Spinal cord (tissue), 10 donors: ENCODE results near the gene SCN2B. TPM values are rescaled to one million over a fixed set of nuclear protein-coding genes. Genes with fewer than 3 reads are reported as not detected.
A peak's percentile ranks its signal among the peaks of the same experiment; 100 is the strongest.

Experiments used
- DNase-seq, 6 donors: peaks; one replicate each; pipeline versions ENCODE4 v3.0.0 to v3.0.0-alpha.2; 2013 to 2015; ENCODE audit warnings: low spot score in 6 of 6, low read depth in 4 of 6
- H3K27ac ChIP-seq: one replicate; pipeline ENCODE4 v1.5.1; 2013; ENCODE audit warnings: low read depth, low read length, control low read depth
- H3K27me3 ChIP-seq: one replicate; pipeline ENCODE4 v1.6.1; 2013; ENCODE audit warnings: low read length; ENCODE audit not compliant: control insufficient read depth, insufficient read depth
- H3K36me3 ChIP-seq: one replicate; pipeline ENCODE4 v1.6.1; 2013; ENCODE audit warnings: low read length; ENCODE audit not compliant: control insufficient read depth, insufficient read depth
- H3K4me1 ChIP-seq: one replicate; pipeline ENCODE4 v1.6.1; 2013; ENCODE audit warnings: low read length; ENCODE audit not compliant: control insufficient read depth, insufficient read depth
- H3K4me3 ChIP-seq: one replicate; pipeline ENCODE4 v1.5.1; 2013; ENCODE audit warnings: low read depth, low read length, control low read depth
- H3K9me3 ChIP-seq: one replicate; pipeline ENCODE4 v1.6.1; 2013; ENCODE audit warnings: low read length; ENCODE audit not compliant: control insufficient read depth, insufficient read depth
- WGBS: methylation state at CpG from one replicate; pipeline ENCODE4 v1.1.5; 2013; ENCODE audit warnings: missing lambda C conversion rate; ENCODE audit not compliant: insufficient coverage; 5-methylcytosine and 5-hydroxymethylcytosine counted together
- polyA plus RNA-seq, 2 donors: library from polyadenylated mRNA; unstranded; fragments of 120-200 nt; gene quantifications; one replicate each; pipeline ENCODE4 v1.2.1, GENCODE V29; 2013; ENCODE audit not compliant: insufficient read length in 2 of 2
- total RNA-seq, 2 donors: library from RNA; depleted of rRNA in 1 of 2; stranded (reverse); fragments of 120-200 nt in 1 of 2; fragments of >200 nt in 1 of 2; gene quantifications; one replicate each; pipeline versions ENCODE4 v1.2.3 to v1.2.4, GENCODE V29; 2013 to 2014
- donor health status: healthy.

Gene SCN2B
- total and polyA plus RNA-seq, 4 donors, result 12.6 to 24.6 (median 14.4) TPM

DNA sequence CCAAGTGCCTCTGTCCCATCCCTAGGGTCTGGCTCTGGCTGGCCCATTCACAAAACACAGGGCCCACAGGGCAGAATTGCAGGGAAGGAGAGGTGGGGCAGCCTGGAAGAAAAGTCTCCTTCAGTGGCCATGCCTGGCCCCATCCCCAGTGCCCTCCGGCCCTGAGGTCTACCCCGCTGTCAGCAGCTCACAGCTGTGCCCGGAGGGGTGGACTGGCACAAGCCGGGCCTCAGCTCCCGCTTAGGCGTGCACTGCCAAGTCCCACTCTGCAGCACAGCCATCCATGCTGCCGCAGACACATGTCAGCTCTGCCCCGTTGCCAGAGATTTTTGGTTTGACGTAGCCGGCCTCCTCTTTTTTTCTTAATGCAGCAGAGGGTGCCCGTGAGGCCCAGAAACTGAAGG is 3.9 kb upstream of the SCN2B start:
- H3K4me1 ChIP-seq, result peaks cover 15% of the 10 kb centered on the region
- H3K27ac ChIP-seq, result peak overlapping the region; percentile 75
- peaks cover 2% of the 10 kb centered on the region for H3K27me3 ChIP-seq
- under 1% methylated on average over 11 of the region's 11 CpGs for WGBS
- H3K36me3 ChIP-seq, result no peaks in the 10 kb centered on the region
- peak; percentile 80 to 98 (median 85) for DNase-seq
- H3K4me3 ChIP-seq, result peak overlapping the region; percentile 31
- no peaks in the 10 kb centered on the region for H3K9me3 ChIP-seq

DNA sequence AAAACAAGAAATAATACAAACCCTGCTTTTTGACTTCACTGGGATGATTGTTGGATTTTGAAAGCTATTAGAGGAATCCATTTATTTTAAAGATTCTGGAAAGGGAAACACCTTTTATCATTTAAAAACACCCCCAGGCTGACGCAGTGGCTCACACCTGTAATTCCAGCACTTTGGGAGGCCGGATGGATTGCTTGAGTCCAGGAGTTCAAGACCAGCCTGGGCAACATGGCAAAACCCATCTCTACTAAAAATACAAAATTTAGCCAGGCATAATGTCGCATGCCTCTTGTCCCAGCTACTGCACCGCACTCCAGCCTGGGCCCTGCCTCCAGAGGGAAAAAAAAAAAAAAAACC is 317 bp upstream of the SCN2B start:
- no peaks in the 10 kb centered on the region for H3K9me3 ChIP-seq
- no peaks in the 10 kb centered on the region for H3K36me3 ChIP-seq
- H3K4me3 ChIP-seq, result no peak overlapping the region
- 94% methylated on average over 2 of the region's 4 CpGs for WGBS
- no peak overlapping the region for H3K27ac ChIP-seq
- DNase-seq, result no peak
- H3K27me3 ChIP-seq, result no peaks in the 10 kb centered on the region
- H3K4me1 ChIP-seq, result peaks cover 33% of the 10 kb centered on the region

GRCh38 chr11:118175031-118175992 is 1.1 kb downstream of the SCN2B start:
- no peaks in the 10 kb centered on the region for H3K36me3 ChIP-seq
- peak overlapping the region; percentile 66 for H3K4me3 ChIP-seq
- H3K4me1 ChIP-seq, result peaks cover 39% of the 10 kb centered on the region
- peak overlapping the region; percentile 79 for H3K27ac ChIP-seq
- peak in 1 of 6 donors; percentile 41 for DNase-seq
- 30% methylated on average over 9 of the region's 13 CpGs for WGBS
- no peaks in the 10 kb centered on the region for H3K9me3 ChIP-seq
- H3K27me3 ChIP-seq, result peaks cover 12% of the 10 kb centered on the region

GRCh38 chr11:118174006-118174567 is 2.4 kb downstream of the SCN2B start:
- no peak for DNase-seq
- WGBS, result 86% methylated on average over 9 of the region's 9 CpGs
- Histone ChIP-seq H3K4me1 (peaks cover 30% of the 10 kb centered on the region), H3K27me3 (peaks cover 12% of the 10 kb centered on the region), H3K27ac (no peak overlapping the region), H3K9me3 (no peaks in the 10 kb centered on the region), H3K36me3 (no peaks in the 10 kb centered on the region), H3K4me3 (no peak overlapping the region)

DNA sequence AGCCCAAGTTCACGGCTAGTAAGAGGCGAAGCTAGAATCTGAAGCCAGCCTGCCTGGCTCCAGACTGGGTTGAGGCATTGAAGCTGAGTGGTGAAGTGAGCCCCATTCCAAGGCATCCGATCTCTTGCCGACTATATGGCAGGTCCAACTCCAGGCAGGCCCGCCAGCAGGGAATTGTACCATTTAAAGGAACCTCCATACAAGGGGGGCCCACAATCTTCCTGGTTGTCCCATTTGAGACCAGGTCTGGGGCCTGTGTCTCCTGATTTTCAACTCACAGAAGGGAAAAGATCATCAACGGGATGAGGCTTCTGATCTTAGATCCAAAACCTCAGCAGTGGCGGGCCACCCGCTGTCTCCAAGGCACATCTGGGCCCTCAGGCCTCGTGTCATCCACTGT is 4.1 kb downstream of the SCN2B start:
- H3K27me3 ChIP-seq, result peaks cover 12% of the 10 kb centered on the region
- peaks cover 12% of the 10 kb centered on the region for H3K36me3 ChIP-seq
- H3K4me3 ChIP-seq, result no peak overlapping the region
- WGBS, result 85% methylated on average over 9 of the region's 9 CpGs
- H3K27ac ChIP-seq, result no peak overlapping the region
- H3K4me1 ChIP-seq, result peaks cover 30% of the 10 kb centered on the region
- H3K9me3 ChIP-seq, result no peaks in the 10 kb centered on the region
- DNase-seq, result peak in 1 of 6 donors; percentile 4

DNA sequence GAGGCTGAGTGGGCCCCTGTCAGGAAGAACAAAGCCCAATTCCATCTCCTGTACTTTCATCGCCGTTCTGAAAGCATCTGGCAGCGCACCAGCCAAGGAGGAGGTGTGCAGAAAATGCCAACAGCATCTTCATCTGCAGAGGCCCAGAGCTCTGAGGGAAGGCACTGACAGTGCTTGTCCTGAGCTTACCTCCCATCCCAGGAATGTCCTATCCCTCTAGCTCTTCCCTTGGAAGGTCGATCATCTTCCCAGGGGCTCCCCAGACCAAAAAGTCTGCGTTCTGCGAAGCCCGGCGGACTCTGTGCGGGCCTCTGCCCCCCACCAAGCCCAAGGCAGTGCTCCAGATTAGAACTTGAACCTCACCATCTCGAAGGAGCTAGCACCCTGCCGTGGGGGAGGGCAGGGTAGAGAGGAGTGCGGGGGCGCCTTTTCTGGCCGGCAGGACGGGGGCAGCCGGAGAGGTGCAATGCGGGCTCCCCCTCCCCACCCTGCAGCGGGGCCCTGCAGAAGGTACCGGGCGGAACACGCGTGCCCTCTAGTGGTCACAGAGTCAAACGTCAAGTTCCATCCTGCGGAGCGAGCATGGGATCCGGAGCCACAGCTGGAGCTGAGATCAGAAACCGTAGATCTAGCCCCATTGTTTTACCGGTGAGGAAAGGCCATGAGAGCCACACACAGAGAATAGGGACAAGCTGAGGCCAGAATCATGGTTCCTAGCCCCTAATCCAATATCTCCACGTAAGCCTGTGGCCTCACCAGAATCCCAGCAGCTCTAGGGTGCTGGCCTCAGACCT is 5.0 kb downstream of the SCN2B start:
- Histone ChIP-seq H3K9me3 (no peaks in the 10 kb centered on the region), H3K27ac (no peak overlapping the region), H3K4me3 (peak overlapping the region; percentile 33), H3K4me1 (peaks cover 30% of the 10 kb centered on the region), H3K36me3 (peaks cover 18% of the 10 kb centered on the region), H3K27me3 (peaks cover 12% of the 10 kb centered on the region)
- DNase-seq, result peak in 4 of 6 donors; percentile 62 to 95 (median 82)
- 3% methylated on average over 25 of the region's 29 CpGs for WGBS

GRCh38 chr11:118170882-118171268 is 5.6 kb downstream of the SCN2B start:
- H3K4me3 ChIP-seq, result no peak overlapping the region
- no peaks in the 10 kb centered on the region for H3K9me3 ChIP-seq
- peaks cover 12% of the 10 kb centered on the region for H3K27me3 ChIP-seq
- no peak overlapping the region for H3K27ac ChIP-seq
- DNase-seq, result no peak
- H3K4me1 ChIP-seq, result peaks cover 30% of the 10 kb centered on the region
- peaks cover 24% of the 10 kb centered on the region for H3K36me3 ChIP-seq
- 38% methylated on average over 8 of the region's 8 CpGs for WGBS

DNA sequence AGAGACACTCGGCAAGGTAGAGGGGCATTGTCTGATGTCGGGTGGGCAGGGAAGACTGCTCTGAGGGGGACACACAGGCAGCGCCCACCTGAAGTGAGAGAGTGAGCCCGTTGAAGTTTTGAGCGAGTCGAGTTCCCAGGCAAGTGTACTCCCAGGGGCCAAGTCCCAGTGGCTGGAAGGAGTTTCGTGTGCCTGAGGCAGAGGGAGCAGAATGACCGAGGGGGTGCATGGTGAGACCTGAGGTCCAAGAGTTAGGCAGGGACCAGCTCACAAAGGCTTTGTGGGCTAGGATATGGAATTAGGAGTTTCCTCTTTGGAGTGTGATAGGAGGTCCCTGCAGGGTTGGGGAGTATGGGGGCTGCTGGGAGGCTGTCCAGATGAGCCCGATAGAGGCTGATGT is 6.2 kb downstream of the SCN2B start:
- DNase-seq, result no peak
- Histone ChIP-seq H3K4me3 (no peak overlapping the region), H3K36me3 (peaks cover 27% of the 10 kb centered on the region), H3K27ac (no peak overlapping the region), H3K27me3 (peaks cover 12% of the 10 kb centered on the region), H3K4me1 (peaks cover 30% of the 10 kb centered on the region), H3K9me3 (no peaks in the 10 kb centered on the region)
- WGBS, result 72% methylated on average over 9 of the region's 9 CpGs

- Histone ChIP-seq H3K27ac (no peak overlapping the region), H3K36me3 (peaks cover 30% of the 10 kb centered on the region), H3K9me3 (no peaks in the 10 kb centered on the region), H3K27me3 (peaks cover 12% of the 10 kb centered on the region), H3K4me3 (no peak overlapping the region), H3K4me1 (peaks cover 28% of the 10 kb centered on the region)
- no peak for DNase-seq
- 88% methylated on average over 4 of the region's 7 CpGs for WGBS
These were observed 6.9 kb downstream of the SCN2B start for GRCh38 chr11:118169300-118170140.
